GM21390 (cell line): ENCODE data around the gene ABHD13.
"Not testable (repeated sequence)": the region's sequence is repeated elsewhere in the genome, so short reads cannot be mapped to it uniquely, and the experiment has no call there.

Experiments used
- ATAC-seq: cut with Tn5 transposase; IDR thresholded peaks from one replicate; pipeline ENCODE4 v1.9.1; 2021; ENCODE audit not compliant: unreplicated experiment

ABHD13 gene

DNA sequence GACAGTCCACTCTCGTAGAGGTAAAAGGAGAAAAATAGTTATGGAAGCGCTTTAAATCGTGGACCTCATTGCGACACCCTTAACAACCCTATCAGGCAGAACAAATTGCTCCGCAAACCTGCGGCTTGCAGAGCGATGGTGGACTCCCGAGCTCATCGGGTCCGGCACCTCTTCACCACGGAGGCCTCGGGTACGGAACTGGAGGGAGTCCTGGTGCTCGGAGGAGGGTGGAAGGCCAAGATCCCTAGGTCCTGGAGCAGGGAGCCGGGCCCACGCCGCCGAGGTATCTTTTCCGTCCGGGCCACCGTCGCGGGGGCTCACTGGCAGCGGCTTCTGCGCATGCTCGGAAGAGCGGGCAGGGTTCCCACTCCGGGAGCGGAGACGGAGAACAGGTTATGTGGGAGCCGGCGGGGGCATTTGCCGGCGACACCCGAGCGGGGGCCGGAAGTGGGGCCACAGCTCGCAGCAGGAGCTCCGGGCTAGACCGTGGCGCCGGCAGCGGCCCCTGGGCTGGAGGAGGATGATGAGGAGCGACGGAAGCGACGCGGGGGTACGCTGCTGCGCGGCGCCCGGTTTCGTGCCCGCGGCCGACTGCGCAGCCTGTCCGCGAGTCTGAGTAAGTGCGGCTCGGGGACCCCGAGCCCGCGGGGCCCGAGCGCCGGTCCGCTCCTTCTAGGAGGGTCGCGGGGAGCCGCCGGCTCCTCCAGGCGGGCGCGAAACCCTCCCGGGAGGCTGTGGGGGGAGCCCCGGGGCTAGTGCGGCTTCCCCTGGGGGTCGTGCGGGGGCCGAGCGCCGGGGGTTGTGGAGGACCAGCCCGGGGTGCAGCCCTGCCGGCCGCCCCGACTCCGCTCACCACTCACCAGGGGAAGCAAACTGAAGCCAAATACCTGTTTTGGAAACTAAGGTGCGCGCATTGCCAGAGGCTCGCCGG, at the start of gene ABHD13:
Gene ABHD13 (plus strand): TSS at position 349 of the 931 bp plus-strand sequence. CDS start 10,827 bp downstream, outside the sequence.
- ATAC-seq: peak; percentile 73

DNA sequence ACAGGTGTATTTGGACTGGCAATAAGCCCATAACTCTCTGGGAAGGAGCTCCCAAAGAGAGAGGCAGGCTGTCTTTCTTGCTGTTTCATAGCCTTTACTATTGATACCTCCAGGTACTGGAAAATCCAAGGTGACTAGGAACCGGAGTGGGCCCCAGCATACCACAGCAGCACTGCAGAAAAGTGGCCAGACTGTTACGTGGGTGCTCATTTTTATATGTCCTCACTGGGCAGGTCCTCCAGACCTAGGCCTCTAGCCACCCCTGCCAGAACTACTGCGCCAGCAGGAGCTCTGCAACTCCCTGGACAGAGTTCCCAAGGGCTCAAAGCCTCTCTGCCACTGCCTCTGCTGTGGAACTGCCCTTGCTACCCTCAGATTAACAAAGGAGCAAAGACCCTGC, 49.3 kb upstream of the ABHD13 start:
- no peak for ATAC-seq

DNA sequence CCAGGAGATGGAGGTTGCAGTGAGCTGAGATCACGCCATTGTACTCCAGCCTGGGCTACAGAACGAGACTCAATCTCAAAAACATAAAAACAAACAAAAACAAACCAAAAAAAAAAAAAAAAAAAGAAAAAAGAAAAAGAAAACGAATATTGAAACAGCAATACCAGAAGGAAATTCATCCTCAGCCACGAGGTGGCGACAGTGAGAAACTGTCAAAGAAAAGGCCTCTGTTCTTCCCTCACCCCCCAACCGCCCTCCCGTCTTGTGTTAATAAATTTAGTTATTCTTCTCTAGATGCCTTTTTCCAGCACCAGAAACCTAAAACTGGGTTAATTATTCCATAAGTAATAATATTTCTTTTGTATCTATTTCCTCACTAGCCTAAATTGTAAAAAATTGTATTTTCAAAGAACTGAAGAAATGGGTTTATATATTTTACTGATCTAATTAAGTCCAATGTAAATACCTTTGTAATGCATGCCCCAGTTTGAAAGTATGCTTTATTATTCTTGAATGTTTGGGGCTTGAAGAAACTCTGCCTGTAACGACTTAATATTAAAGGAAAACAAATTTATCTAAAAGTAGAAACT, 41.4 kb upstream of the ABHD13 start:
- peak; percentile 71 for ATAC-seq

DNA sequence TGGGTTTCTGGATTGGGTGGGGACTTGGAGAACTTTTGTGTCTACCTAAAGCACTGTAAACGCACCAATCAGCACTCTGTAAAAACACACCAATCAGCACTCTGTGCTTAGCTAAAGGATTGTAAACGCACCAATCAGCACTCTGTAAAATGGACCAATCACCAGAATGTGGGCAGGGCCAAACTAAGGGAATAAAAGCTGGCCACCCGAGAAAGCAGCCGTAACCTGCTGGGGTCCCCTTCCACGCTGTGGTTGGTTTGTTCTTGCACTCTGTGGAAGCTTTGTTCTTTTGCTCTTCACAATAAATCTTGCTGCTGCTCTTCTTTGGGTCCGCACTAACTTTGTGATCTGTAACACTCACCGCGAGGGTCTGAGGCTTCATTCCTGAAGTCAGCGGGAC, 40.1 kb upstream of the ABHD13 start:
- ATAC-seq: no peak

DNA sequence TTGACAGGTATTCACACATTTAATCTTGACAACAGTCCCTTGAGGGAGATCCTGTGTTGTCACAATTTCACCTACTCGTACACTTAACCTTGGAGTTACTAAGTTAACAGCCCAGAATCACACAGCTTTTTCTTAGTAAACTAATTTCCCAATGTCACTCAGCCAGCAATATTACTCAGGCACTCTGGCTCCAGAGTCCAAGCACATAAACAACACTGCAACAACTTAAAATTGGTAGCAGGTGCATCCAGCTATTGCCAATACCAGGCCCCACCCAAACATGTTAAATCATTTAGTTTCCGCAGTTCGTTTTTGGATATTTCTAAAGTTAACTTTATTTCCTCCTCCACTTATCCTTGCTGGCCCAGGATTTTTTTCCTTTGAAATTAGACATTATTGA, 35.5 kb upstream of the ABHD13 start:
- ATAC-seq: no peak

DNA sequence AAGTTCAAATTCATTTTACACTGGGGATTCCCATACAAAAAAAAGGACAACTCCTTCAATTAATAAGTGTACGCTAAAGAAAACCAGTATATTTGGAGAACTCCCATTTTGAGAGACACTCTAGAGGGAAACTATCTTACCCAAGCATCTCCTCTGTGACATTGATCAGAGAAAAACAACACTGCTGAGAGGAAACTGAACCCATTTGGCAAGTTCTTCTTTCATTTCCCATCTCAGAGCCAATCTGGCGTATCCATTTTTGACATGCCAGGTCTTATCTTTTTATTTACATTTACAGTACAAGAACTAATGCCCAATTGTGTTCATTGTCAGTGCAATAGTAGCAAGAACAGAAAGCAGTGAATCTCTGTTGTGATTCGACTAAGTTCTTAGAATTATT, 33.0 kb upstream of the ABHD13 start:
- no peak for ATAC-seq

DNA sequence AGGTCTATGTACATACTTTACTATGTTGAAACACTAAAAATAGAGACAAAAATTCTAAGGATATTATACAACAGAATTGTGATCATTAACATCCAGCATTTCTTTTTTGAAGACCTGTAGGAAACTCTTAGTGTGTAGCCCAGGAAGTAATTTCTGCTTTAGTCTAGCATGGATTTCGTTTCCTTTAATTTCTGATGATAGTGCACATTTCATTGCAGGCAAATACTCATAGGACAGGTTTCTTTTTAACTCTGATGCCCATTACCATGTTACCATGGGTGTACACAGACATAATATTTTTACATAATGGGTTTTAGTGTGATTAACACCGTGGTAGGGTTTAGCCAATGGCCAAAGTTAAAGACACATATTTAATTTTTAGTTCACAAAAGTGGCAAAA, 29.9 kb upstream of the ABHD13 start:
- ATAC-seq: no peak

DNA sequence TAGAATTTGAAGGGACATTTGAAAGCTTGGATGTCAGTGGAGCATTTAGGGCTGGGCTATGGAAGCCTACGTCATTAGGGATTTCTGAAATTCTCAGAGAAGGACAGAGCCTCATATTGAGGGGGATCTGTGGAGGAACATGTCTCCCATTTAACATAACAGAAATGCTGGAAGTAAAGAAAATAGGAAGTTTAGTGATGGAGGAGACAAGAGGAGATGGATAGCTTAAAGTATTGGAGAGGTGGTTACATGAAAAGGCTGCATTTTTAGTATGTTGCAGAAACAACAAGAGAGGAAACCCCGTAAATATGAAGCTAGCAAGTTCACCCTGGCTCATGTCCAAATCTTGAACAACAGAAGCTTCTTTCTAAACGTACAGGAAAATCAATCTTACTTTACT, 27.3 kb upstream of the ABHD13 start:
- ATAC-seq: no peak

DNA sequence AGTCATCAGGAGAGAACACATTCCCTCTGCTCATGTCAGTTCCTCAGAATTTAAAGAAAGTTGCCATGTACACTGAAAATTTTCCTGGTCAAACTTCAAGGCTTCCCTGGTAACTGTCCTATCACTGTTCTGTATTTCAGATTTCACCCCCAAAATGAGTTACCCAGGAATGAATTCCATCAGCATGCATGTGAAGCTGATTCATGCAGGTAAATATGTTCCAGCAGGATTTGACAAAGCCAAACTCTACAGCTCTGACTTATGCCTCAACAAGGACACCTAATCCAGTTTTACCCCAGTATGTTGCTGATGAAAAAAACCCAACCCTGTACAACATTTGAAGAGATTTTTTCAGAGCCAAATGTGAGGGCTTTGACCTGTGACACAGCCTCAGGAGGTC, 24.4 kb upstream of the ABHD13 start:
- ATAC-seq: no peak

DNA sequence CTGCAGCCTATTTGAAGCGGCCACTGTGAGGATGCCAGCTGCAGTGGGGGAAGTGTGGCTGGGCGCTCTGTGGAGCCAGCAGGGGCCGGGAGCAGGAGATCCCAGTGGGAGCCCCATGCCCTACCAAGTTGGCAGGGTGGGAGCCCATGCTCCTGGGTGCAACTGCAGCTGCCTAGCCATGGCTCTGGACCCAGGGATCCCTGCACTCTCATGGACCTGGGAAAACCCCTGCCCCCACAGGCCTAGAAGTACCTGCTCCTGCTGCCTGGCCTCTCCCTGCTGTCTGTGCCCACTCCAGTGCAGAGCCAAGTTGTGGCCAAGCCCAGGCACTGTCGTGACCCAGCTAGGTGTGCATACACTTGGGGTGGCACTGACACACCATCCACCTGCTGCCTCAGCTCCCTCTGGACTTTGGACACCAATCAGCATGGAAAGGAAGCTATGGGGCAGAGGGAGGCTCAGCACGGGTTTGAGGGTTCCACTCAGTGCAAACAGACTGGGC, 23.7 kb upstream of the ABHD13 start:
- ATAC-seq: no peak

DNA sequence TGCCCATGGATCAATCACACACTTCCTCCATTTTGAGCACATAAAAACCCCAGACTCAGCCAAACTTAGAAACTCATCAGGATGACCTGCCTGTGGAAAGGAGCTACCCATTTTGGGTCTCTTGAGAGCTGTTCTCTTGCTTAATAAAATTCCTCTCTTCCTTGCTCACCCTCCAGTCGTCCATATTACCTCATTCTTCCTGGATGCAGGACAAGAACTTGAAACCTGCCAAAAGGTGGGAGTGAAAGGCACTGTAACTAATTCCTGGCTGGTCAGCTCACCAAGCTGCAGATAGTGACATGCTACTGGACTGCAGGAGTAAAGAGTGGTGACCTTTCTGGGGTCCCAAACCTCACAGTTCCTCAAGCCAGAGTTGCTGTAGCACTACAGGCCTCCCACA, 23.0 kb upstream of the ABHD13 start:
- no peak for ATAC-seq

DNA sequence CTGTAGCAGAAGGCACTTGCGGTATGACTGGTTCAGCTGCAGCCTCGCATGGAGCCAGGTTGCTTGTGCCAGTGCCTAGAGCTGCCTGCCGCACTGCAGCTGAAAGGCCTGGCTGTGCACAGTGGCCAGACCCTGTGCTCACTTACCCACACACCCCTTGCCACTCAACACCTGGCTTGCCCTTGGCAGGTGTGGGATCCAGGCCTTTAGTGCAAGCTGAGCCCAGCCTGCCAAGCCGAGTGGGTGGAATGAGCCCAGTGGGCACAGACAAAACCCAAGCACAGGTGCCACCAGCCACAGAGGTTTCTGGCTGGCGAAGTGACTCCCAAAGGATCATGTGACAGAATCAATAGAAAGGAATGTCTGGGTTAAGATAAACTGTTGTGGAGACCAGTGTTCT, 22.3 kb upstream of the ABHD13 start:
- ATAC-seq: no peak

DNA sequence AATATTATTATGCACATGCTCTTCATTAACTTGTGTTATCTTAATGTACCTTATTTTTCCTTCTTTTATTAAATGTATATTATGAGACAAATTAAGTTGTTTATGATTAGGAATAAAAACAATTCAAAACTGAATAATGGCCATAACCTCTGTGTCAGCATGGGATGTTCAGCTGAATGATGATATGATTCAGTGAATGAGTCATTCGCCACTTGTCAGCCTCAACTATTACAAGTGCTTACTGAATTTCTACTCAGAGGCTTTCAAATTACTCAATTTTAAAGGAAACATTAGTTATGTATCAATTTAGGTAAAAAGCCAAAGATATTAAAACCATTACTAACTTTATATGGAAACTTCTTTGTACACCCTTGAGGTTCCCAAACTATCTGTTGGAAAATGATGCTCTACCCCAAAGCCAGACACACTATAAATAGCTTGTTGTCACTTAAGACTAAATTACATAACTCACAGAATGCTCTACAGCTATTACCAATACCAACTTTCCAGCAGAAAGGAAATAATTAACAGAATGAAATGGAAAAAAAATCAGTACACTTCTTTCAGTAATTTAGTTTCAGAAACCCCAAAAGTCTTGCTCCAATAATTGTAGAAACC, 17.3 kb upstream of the ABHD13 start:
- ATAC-seq: no peak

DNA sequence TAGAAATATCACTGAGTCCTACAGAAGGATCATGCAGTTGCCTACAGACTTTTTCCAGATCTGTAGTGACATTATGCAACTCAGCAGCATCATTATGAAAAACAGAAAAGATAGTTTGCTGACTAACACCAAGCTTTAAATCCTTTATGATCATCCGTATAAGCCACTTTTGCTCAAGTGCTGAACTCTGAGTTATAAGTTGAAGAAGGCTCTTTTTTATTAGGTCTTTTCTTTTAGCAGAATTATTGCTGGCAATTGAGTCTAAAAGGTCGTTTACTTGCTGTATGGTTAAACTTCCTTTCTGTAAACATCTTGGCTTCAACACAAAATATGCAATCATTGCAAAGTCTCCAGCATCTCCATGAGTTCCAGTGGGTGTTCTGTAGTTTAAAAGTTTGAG, 7.6 kb upstream of the ABHD13 start:
- ATAC-seq: no peak

DNA sequence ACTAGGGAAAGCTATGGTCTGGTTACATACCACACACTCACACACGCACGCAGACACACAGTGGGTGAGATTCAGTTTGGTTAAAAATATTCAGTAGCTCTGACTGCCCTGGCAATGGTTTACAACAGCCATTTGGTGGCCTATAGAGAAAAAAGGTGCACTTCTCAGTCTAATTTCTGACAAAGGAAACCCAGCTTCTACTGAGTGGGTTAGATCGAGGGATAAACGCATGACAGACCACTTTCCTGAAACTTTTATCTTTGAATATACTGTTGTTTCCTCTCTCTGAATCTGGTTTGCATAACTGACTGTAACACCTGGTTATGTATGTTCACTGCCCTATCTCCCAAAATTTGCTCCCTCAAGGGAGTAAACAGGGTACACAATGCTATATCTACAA, 5.3 kb upstream of the ABHD13 start:
- peak; percentile 38 for ATAC-seq

DNA sequence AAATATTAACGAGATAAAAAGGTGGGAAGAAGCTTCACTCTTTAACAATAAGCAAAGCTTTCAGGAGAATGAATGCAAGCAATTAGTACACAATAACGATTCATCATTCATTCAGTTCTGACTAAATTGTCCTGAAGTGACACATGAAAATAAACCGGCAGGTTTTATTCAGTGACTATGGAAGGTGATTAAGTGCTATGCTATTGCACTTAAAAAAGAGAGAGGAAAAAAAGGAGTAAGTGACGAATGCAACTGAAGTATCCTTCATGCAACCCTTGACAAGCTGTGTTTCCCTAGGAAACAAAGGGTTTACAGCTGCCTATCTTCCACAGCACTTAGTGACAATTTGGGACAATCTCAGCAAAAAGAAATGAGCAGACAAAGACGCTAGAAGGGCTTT, 4.2 kb upstream of the ABHD13 start:
- no peak for ATAC-seq

DNA sequence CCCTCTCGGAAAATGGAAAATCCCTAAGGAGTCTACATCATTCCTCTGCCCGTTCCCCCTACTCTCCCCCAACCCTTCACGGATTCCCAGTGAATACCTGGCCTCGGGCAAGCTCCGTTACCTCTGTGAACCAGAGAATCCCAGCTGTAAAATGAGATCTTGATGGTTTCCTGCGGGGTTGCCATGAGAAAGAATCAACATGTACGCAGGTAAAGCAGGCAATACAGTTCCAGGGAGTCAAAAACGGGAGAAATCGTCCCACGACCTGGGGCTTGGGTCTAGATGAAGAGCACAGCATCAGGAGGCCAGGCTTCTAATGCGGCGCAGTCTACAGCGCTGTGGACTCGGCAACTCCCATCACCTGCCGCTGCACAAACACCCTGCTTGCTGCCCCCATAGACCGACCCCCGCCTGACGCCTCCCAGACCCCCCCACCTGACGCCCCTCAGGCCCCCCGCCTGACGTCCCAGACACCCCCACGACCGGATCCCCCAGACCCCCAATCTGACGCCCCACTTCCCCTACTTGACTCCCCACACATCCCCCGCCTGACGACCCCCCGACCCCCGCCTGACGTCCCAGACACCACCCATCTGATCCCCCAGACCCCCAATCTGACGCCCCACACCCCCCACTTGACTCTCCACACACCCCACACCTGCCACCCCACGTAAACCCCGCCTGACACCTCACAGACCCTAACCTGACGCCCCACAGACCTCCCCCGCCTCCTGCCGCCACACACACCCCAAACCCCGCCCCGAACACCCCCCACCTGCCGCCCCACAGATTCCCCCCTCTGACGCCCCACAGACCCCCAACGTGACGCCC, 3.5 kb upstream of the ABHD13 start:
- no peak for ATAC-seq

DNA sequence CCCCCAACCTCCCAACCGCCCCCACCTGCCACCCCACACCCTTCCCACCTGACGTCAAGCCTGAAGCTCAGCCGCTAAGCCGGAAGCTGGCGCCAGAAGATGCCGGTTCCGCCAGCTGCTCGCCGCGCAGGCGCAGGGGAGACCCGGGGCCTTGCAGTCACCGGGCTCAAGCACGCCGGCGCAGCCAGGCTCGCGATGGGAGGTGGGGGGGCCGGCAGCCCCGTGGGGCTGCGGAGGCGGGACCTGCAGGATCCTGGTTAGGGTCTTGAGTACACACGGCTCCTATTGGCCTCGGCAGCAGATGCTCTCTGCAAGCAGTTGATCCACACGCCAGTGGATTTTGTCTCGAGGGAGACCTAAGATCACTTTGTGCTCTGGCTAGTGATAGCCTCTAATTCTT, 2.8 kb upstream of the ABHD13 start, which contains the start of gene LIG4:
Gene LIG4 (minus strand): TSS at position 101 of the 400 bp plus-strand sequence. CDS start 4,268 bp downstream, outside the sequence.
- ATAC-seq: peak; percentile 59

DNA sequence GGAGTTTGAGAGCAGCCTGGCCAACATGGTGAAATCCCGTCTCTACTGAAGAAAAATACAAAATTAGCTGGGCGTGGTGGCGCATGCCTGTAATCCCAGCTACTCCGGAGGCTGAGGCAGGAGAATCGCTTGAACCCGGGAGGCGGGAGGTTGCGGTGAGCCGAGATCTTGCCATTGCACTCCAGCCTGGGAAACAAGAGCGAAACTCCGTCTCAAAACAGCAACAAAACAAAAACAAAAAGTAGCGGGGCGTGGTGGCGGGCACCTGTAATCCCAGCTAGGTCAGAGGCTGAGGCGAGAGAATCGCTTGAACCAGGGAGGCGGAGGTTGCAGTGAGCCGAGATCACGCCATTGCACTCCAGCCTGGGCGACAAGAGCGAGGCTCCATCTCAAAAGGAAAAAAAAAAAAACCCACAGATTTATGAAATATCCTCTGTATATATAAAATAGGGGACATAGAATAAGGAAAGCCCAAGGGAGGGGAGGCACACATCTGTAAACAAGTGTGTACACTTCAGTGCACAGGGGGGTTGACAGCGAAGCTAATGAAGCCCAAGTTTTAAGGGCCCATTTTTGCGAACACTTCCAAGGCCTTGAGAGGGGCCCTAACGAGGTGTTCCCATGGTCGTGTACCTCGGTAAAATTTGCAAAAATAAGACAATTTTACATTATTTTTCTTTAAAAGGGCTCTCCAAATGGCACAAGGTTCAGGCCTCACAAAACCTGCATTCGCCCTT, 717 bp upstream of the ABHD13 start:
- not testable (repeated sequence) for ATAC-seq

DNA sequence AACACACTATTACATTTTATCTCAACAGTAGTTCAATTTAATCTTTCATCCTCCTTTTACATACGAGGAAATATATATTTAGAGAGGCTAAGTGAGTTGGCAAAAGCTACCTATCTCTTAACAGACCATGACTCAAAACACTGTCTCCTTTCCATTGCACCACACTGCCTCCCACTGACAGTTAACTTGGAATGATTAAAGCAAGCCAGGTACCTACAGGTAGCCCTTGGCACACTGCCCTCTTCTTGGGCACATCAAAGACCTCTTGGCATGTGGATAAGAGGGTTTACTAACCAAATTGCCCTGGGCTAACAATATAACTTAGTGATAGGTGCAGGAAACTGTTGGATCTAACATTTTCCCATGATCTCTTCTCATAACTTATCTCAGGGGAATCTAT, 1.8 kb downstream of the ABHD13 start:
- ATAC-seq: no peak
